ENCODE measurements around the gene CTDP1.
"Not testable (repeated sequence)": the region's sequence is repeated elsewhere in the genome, so short reads cannot be mapped to it uniquely, and the experiment has no call there.

The CTDP1 gene

GRCh38 chr18:79738041-79738461 is 58.4 kb downstream of the CTDP1 start:
- Mint-ChIP-seq H3K27ac (no peak overlapping the region), H3K9me3 (no peaks in the 10 kb centered on the region), H3K36me3 (ENCODE audit: low read depth) (peaks cover 65% of the 10 kb centered on the region), H3K4me3 (no peak overlapping the region), H3K4me1 (peaks cover 11% of the 10 kb centered on the region), H3K27me3 (ENCODE audit: low read depth) (no peaks in the 10 kb centered on the region)
- TF ChIP-seq CTCF (IDR thresholded peaks at IDR 0.05; ENCODE audit: unreplicated experiment in 3 of 3) = no peak

- H3K4me1 Mint-ChIP-seq = peaks cover 11% of the 10 kb centered on the region
- H3K27ac Mint-ChIP-seq = peak overlapping the region in 1 of 3 experiments; percentile 18
- no peaks in the 10 kb centered on the region for H3K9me3 Mint-ChIP-seq
- H3K4me3 Mint-ChIP-seq = no peak overlapping the region
- H3K27me3 Mint-ChIP-seq (ENCODE audit: low read depth) = no peaks in the 10 kb centered on the region
- peaks cover 63% of the 10 kb centered on the region for H3K36me3 Mint-ChIP-seq (ENCODE audit: low read depth)
- no peak for TF ChIP-seq CTCF (IDR thresholded peaks at IDR 0.05; ENCODE audit: unreplicated experiment in 3 of 3)
Observed at GRCh38 chr18:79738581-79739439, 59.2 kb downstream of the CTDP1 start.

GRCh38 chr18:79739440-79739778 is 59.8 kb downstream of the CTDP1 start:
- H3K27ac Mint-ChIP-seq = no peak overlapping the region
- no peak overlapping the region for H3K4me3 Mint-ChIP-seq
- no peaks in the 10 kb centered on the region for H3K9me3 Mint-ChIP-seq
- H3K27me3 Mint-ChIP-seq (ENCODE audit: low read depth) = no peaks in the 10 kb centered on the region
- H3K4me1 Mint-ChIP-seq = peaks cover 11% of the 10 kb centered on the region
- TF ChIP-seq CTCF (IDR thresholded peaks at IDR 0.05; ENCODE audit: unreplicated experiment in 3 of 3) = no peak
- peaks cover 63% of the 10 kb centered on the region for H3K36me3 Mint-ChIP-seq (ENCODE audit: low read depth)

- not testable (repeated sequence) for H3K4me3 Mint-ChIP-seq; H3K27me3 Mint-ChIP-seq (ENCODE audit: low read depth); H3K9me3 Mint-ChIP-seq; H3K27ac Mint-ChIP-seq
- Mint-ChIP-seq H3K36me3 (ENCODE audit: low read depth) (peaks cover 60% of the 10 kb centered on the region), H3K4me1 (peaks cover 11% of the 10 kb centered on the region)
Observed at GRCh38 chr18:79740047-79740446, 60.4 kb downstream of the CTDP1 start.

GRCh38 chr18:79740521-79741361 is 61.1 kb downstream of the CTDP1 start:
- H3K27ac Mint-ChIP-seq = no peak overlapping the region
- no peak overlapping the region for H3K4me3 Mint-ChIP-seq
- H3K9me3 Mint-ChIP-seq = no peaks in the 10 kb centered on the region
- H3K4me1 Mint-ChIP-seq = peaks cover 11% of the 10 kb centered on the region
- no peaks in the 10 kb centered on the region for H3K27me3 Mint-ChIP-seq (ENCODE audit: low read depth)
- peaks cover 60% of the 10 kb centered on the region for H3K36me3 Mint-ChIP-seq (ENCODE audit: low read depth)
- TF ChIP-seq CTCF (IDR thresholded peaks at IDR 0.05; ENCODE audit: unreplicated experiment in 3 of 3) = no peak

GRCh38 chr18:79741362-79741700 is 61.7 kb downstream of the CTDP1 start:
- no peak overlapping the region for H3K4me3 Mint-ChIP-seq
- H3K9me3 Mint-ChIP-seq = no peaks in the 10 kb centered on the region
- peaks cover 11% of the 10 kb centered on the region for H3K4me1 Mint-ChIP-seq
- H3K27me3 Mint-ChIP-seq (ENCODE audit: low read depth) = no peaks in the 10 kb centered on the region
- no peak for TF ChIP-seq CTCF (IDR thresholded peaks at IDR 0.05; ENCODE audit: unreplicated experiment in 3 of 3)
- H3K27ac Mint-ChIP-seq = no peak overlapping the region
- peaks cover 60% of the 10 kb centered on the region for H3K36me3 Mint-ChIP-seq (ENCODE audit: low read depth)

All from nephron (organoid).